GM19239 (cell line): Measurements from ENCODE around the gene EPHB6.

Experiments
- DNase-seq: peaks from one replicate; pipeline ENCODE4 v3.0.0; 2011; ENCODE audit warnings: low spot score; ENCODE audit not compliant: insufficient read length
- FAIRE-seq: peaks from 2 replicates; lab custom pipeline; 2011; peaks lifted over from hg19 to GRCh38; lab: Jason Lieb, UNC

EPHB6 gene

GRCh38 chr7:142833174-142834048, 21.5 kb upstream of the EPHB6 start:
- no peak for DNase-seq
- FAIRE-seq = no peak

GRCh38 chr7:142835487-142835886, 19.4 kb upstream of the EPHB6 start:
- FAIRE-seq (no peak), DNase-seq (no peak)

GRCh38 chr7:142836426-142836825, 18.4 kb upstream of the EPHB6 start:
- FAIRE-seq (no peak), DNase-seq (no peak)

- FAIRE-seq (no peak), DNase-seq (no peak)
These were observed 16.2 kb upstream of the EPHB6 start for GRCh38 chr7:142838461-142839213.

- FAIRE-seq (no peak), DNase-seq (no peak)
These were observed 12.6 kb upstream of the EPHB6 start for GRCh38 chr7:142842251-142842766.

- DNase-seq = no peak
- no peak for FAIRE-seq
These were observed 7.5 kb upstream of the EPHB6 start for GRCh38 chr7:142847353-142847752.

GRCh38 chr7:142851269-142851668, 3.6 kb upstream of the EPHB6 start:
- DNase-seq (no peak), FAIRE-seq (no peak)

GRCh38 chr7:142851919-142852318, 3.0 kb upstream of the EPHB6 start:
- DNase-seq (no peak), FAIRE-seq (no peak)

- FAIRE-seq = peak; percentile 90
These were observed 1.0 kb upstream of the EPHB6 start for GRCh38 chr7:142853739-142854371.

GRCh38 chr7:142855114-142855743, 353 bp downstream of the EPHB6 start:
- no peak for FAIRE-seq
- DNase-seq = no peak

More at GRCh38 chr7:142853739-142854371, 1.0 kb upstream of the EPHB6 start:
- DNase-seq = peak; percentile 92

- DNase-seq (no peak), FAIRE-seq (no peak)
These were observed 1.1 kb downstream of the EPHB6 start for GRCh38 chr7:142855756-142856564.

GRCh38 chr7:142856565-142857245, 1.8 kb downstream of the EPHB6 start:
- no peak for FAIRE-seq
- DNase-seq = no peak

GRCh38 chr7:142857625-142858024, 2.7 kb downstream of the EPHB6 start:
- FAIRE-seq = no peak
- no peak for DNase-seq

- no peak for FAIRE-seq
- DNase-seq = no peak
These were observed 4.5 kb downstream of the EPHB6 start for GRCh38 chr7:142859411-142859810.

- no peak for FAIRE-seq
- no peak for DNase-seq
These were observed 5.0 kb downstream of the EPHB6 start for GRCh38 chr7:142859829-142860228.

GRCh38 chr7:142860968-142861367, 6.1 kb downstream of the EPHB6 start:
- no peak for DNase-seq
- no peak for FAIRE-seq

- DNase-seq = no peak
- no peak for FAIRE-seq
These were observed 7.5 kb downstream of the EPHB6 start for GRCh38 chr7:142862351-142862750.

GRCh38 chr7:142862786-142863400, 8.0 kb downstream of the EPHB6 start:
- DNase-seq (no peak), FAIRE-seq (no peak)
